GM21723 (cell line): Measurements from ENCODE around the gene TSEN54.

Source experiments
- ATAC-seq: cut with Tn5 transposase; IDR thresholded peaks from one replicate; pipeline ENCODE4 v1.9.1; 2021; ENCODE audit warnings: mild to moderate bottlenecking, moderate library complexity; ENCODE audit not compliant: unreplicated experiment

TSEN54 gene

DNA sequence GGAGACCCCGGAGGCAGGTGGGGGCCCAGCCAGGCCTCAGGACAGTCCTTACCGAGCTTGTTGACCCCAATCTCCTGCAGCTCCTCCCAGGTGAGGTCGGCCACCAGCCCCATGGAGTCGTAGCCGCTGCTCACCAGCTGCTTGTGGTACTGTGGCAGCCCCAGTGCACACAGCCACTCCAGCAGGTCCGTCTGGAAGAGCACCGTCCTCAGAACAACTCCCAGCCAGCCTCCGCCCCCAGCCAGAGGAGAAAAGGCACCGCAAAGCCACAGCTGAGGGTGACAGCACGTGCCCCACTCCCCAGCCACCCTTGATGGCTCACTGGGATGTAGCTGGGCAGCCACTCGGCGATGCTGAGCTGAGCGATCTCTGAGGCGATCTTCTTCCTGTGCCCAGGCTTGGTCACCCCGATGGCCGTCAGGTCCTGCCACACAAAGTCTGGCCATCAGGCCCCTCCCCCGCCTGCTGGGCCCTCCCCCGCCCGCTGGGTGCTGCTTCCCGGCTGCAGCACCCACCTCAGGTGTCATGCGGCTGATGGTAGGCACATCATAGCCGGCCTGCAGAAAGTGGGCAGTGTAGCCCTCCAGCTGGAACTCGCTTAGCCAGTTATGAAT, 12.9 kb upstream of the TSEN54 start:
- ATAC-seq = no peak

DNA sequence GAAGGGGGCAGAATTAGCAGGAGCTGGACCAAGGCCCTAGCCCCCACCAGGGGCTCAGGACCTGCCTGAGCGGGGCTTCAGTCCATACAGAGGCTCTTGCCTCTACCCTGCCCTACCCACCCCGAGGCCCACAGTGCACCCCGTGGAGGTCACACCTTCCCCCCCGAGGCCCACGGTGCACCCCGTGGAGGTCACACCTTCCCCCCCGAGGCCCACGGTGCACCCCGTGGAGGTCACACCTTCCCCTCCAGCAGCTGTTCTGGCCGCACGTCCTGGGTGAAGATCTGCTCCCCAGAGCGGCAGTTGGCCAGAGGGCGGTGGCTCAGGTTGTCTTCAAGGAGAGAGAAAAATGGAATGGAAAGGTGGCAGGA, 12.4 kb upstream of the TSEN54 start:
- no peak for ATAC-seq

DNA sequence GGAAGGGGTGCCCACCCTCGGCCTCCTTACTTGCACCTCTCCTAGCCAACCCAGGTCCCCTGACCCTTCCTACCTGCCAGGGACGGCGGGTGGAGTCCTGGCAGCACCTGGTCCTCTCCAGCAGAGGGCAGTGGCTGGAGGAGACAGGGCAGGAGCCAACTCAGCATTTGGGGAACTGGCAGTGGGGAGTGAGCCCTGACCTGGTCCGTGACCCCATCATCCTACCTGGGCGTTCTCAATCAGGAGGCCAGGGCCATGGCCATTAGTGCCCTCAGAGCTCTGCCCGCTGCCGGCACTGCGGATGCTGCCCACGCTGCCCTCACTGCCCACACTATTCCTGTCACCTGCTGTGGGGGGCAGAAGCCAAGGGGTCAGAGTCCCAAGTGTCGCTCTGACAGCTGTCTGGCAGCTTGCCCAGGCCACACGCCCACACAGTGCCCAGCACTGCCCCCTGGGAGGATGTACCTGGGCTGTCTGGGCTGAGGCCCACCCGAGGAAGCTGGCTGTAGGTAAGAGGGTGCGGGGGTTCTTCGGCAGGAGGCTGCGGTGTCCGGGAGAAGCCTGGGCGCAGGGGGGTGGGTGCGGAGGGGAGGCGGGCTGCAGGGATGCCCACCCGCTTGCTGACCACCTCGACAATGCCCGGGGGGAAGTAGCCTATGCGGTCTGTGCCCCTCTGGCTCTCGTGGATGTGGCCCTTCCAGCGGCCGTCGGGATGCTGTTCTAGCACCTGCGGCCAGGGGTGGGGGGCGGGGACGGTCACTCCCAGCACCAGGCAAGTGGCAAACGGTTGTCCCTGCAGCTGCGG, 11.8 kb upstream of the TSEN54 start:
- no peak for ATAC-seq

DNA sequence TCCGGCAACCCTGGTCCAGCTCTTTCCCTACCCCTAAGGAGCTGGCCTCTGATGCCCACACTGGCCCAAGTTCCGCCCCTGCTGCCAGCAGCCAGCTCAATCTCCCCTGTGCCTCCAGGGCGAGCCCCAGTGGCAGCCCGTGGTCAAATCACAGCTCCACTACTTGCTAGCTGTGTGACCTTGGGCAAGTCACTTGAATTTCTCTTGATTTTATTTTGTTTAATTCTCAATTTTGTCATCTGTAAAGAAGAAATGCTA, 11.2 kb upstream of the TSEN54 start:
- no peak for ATAC-seq

DNA sequence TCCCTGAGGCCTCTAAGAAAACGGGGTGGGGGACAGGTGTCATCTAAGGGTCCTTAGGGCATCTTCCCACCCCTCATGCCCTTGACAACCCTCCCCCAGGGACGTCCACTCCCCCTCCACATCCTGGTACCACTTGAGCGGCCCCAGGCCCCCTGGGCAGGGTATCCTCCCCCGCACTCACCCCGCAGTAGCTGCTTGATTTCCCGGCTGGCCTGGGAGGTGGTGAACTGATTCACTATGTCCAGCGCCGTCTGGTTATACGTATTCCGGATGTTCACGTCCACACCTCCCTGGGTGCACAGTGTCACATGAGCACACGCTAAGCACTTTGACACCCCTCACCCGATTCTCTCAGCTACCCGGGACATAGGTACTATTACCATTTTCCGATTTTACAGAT, 10.7 kb upstream of the TSEN54 start:
- ATAC-seq = no peak

DNA sequence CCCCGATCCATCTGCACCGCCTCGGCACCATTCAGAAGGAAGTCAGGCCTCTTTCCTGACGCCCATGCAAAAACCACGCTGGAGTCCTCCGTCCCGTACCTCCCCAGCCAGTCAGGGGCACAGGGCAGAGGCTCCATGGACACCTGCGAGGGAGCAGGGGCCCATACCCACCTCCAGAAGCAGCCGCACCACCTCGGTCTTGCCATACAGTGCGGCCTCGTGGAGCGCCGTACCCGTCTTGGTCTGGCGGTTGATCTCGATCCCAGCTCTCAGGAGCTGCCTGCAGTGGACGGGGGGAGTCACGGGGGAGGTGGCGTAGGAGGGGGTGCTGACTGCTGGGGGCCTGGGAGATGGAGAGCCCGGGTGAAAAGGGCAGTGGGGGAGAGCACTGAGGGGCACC, 10.2 kb upstream of the TSEN54 start:
- no peak for ATAC-seq

DNA sequence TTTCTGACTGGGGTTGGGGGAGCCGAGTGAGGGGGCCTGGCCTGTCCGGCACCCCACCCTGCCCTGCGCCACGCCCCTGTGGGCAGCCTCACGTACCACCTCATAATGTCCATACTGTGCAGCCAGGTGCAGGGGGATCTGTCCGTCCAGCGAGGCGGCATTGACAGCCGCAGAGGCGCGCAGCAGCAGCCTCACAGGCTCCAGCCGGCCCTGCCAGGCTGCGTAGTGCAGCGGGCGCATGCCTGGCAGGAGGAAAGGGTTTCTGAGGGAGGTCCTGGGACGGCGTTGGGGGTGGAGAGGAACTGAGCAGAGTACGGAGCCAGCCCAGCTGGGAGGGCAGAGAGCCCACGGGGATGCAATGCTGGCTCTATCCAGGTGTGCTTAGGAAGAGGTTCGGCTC, 9.4 kb upstream of the TSEN54 start:
- ATAC-seq = no peak

DNA sequence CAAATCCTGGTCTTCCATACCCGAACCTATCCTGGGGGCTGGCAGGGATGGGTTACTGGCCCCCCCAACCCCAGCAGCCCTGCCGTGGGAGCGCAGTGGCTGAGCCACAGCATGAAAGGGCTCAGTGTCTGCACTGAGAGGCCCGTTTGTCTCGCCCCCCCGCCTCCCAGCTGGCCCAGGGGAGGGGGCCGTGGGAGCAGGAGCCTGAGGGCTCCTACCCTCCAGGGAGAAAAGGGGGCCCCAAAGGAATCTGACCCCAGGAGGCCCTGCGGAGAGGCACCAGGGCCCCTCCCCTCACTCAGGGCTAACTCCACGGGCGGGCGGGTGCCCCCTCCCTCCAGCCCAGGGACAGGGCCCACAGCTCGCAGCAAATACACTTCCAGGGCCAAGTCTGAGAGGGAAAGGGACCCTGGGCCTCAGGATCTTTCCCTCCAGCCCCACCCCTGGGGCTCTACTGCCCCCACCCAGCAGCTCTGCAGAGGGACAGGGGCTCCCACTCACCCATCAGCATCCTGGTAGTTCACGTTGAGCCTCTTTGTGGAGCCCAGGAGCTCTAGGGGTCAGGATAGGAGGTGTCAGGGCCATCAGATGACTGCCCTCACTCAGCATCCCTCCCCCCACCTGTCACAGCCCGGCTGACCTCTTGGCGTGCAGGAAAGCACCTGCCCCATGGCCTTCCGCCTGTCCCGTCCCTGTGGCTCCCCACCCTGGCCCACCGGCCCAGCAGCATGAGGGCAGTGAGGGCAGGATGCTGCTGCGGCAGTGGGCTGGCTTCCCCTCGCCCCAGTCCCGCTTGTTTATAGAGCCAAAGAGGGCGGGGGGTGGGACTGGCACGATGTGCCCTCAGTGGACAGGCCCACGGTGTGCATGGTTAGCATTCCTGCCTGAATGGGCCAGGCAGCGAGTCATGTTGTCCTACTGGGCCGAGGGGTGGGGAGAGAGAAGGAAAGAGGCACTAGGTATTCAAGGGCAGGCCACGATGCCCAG, 8.3 kb upstream of the TSEN54 start:
- ATAC-seq = no peak

DNA sequence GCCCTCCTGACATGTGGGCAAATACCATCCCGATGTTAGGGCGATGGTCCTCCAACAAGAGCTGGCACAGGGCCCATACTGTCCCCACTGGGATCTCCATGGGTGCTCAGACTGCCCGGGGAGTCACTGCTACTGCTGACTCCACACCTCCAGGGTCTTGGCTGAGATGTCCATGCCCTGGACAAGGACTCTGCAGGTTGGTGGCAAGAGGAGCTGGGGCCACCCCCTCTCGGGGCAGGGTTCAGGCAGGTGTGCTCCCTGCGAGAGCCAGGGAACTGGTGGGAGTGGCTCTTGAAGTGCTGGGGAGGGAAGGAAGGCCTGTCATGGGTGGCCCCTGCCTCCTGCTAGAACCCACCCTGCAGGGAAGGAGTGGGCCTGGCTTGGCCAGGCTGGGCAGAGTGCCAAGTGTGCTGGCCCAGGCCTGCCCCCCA, 7.4 kb upstream of the TSEN54 start:
- ATAC-seq = no peak

DNA sequence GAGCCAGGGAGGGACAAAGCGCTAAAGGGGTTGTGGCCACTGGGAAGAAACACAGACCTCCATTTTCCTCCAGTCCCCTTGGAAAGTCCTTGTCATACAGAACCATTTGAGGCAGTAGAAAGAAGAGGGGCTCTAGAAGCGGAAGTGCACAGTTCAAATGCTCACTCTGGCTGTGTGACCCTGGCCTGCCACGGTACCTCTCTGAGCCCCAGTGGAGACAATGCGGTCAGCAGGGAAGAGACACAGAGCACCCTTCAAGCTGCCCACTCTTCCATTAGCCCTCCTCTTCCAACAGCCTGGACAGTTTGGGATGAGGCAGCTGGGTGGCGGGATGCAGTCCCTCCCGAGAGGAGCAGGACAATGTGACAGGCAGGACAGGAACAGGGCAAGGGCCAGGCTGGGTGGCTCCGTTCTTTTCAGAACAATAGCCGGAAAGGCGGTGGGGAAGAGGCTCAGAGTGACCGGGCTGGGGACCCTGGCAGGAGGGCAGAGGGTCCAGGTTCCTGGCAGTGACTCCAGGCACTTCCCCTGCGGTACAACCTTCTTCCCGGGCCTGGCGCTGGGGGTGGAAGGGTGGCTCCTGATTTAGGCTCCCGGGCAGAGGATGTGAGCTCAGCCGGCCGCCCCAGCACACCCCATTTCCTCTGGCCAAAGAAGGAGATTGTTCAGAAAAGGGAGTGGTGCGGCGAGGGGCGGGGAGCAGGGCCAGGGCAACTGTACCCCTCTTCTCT, 6.6 kb upstream of the TSEN54 start:
- no peak for ATAC-seq

DNA sequence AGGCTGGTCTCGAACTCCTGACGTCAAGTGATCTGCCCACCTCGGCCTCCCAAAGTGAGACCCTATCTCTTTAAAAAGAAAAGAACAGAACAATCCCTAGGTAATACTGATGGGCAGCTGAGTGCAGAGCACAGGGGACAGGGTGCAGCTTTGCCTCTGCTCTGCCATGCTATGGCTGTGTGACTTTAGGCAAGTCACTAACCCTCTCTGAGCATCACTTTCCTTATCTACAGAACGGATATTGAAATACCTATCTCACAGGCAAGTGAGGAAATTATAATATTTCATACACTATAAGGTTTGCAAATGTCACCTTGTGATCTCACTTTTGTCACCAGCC, 5.1 kb upstream of the TSEN54 start:
- no peak for ATAC-seq

DNA sequence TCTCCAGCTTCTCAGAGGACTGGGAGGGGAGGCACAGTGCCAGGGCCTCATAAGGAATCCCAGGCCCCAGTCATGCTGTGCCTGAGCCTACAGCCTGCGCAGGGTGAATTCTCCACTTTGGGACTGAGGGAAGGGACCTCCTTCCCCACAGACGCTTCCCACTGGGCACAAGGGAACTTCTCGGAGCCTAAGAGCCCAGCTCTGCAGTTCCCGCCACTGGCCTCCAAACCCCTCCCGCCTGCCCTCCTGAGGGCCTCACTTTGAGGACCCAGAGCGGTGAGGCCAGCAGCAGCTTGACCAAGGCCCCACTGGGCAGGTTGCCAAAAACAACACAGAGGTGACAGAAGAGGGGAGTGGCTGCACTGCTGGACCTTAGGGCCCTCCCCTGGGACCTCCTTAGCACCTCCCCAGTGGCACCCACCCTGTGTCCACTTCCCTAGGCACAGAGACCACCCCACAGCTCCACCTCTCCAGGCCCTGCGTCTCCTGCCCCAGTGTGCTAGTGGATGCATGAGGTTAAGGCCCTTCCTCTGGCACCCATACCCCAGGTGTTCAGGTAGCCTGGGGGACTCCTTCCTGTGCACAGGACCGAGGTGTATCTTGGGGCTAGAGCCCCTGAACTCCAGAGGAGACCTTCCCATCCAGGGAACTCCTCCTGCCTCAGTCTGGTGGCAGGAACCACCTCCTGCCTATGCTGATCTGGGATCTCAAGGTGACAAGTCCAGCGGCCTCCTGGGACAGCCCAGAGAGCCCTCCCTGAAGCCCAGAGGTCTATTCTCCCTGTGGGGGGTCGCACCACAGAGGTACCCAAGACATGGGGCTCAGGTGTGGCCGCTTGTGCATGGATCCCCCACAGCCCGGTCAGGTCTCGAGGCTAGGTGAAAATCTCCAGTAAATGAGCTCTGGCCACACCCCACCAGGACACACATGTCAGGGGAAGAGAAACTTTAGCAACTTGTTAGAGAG, 4.4 kb upstream of the TSEN54 start:
- ATAC-seq = no peak

DNA sequence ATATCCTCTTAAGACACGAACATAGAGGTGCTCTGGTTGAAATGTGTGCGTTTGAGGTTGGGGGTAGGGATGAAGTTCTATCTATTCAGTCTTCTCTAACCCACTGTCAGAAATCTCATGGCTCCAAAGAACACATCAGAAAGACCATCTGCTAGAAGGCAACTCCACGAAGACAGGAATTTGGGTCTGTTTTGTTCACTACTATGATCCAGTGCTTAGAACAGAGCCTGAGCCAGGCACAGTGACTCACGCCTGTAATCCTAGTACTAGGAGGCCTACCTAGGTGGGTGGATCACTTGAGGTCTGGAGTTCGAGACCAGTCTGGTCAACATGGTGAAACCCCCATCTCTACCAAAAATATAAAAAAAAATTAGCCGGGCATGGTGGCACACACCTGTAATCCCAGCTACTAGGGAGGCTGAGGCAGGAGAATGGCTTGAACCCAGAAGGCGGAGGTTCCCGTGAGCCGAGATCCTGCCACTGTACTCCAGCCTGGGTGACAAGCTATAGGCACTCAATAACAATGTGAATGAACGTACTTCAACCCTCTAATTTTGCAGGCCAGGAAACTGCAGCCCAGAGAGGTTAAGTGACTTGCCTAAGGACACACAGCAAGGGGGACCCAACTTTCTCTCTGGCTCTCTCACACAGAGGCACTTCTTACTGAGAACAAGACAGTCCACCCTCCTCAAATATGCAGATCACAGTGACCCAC, 3.2 kb upstream of the TSEN54 start:
- ATAC-seq = no peak

DNA sequence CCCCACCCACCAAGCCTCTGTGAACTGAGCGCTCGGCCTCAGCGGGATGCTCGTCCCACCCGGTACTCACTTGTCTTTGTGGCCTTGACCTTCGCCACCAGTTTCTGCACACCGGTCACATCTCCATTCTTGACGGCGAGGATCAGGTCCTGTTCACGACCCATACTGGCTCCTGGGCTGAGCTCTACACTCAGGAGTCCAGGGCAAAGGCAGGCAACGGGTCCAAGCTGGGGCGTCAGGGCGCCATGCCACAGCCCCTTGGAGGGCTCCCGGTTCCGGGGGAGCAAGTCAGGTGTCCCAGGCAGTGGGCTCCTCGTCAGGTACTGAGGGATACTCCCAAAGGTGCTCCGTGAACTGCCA, 2.7 kb upstream of the TSEN54 start:
- no peak for ATAC-seq

DNA sequence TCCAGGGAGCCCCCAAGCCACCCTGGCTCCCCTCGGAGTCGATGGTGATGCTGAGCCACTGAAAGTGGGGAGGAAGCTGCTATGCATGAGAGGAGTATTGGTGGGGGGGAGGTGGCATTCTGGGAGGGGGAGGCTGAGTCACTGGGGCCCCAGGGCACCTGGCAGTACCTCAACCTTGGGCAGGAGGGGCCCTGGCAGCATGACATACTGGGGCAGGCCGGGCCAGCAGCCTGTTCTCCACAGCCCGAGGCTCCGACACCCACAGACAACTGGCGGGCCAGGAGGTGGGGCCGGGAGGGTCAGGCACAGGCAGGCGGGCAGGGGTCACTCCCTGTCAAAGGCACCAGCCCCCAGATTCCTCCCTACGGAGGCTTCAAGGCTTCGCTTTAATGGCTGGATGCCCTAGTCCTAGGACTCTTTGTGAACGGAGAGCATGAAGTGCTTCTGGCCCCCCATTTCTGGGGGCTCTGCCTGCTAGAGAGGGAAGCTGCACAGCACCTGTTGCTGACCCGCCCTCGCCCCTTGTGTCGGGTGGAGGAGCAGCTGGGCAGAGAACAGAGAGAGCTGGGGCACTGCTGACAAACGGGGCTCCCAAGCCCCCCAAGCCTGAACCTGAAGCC, 1.9 kb upstream of the TSEN54 start:
- no peak for ATAC-seq

DNA sequence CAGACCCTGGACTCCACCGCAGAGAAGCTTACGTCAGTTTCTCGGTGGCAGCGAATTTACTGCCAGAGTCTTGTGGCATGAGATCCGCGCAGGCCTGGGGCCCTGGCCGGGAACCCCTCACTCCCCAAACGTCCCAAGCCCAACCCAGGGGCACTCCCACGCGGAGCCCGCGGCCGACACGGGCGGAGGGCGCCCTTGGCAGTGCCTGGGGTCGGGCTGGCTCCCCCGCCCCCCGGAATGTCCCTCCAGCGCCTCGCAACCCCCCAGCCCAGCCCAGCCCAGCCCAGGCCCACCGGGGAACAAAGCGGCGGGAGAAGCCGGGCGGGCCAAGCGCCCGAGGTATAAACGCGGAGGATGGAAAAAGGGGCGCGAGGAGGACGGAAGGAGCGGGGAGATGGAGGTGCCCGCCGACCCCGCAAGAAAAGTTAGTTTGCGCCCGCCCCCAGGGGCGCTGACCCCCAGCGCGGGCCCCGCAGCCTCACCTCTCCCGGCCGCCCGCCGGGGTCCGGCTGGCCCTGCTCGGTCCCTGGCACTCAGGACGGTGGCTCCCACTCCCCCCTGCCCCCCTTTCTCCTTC, 1.3 kb upstream of the TSEN54 start:
- no peak for ATAC-seq

DNA sequence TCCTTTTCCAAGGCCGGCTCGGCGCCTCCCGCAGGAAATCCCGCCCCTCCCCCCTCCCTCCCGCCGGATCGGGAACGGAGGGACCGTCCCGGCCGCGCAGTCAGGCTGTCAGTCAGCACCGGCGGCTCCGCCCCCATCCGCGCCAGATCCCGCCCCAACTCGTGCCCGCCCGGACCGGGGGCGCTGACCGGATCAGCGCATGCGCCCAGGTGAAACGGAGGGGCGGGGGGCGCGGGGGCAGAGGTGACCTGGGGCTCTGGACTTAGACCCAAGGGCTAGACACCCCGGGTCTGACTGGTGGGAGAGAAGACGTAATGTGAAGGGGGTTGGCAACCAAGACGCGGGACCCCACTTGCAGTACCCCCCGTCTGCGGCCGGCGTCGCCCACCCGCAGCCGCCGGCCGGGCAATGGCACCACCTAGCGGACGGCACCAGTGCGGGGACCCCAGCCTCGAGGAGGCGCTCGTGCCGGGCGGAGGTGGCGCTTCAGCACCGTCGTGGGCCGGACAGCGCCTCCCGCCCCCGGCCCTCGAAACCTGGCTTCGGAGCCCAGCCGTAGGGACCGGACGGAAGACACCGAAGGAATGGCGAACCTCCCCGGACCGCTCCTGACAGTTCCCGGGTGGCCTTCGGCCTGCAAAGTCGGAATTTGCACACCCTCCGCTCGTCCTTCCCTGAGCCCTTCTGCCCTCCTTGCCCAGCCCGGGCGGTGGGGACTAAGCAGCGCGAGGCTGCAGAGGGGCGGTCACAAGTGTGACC, 653 bp upstream of the TSEN54 start, which contains the start of gene CASKIN2:
TSS of gene CASKIN2 (minus strand) at position 42 of the 759 bp plus-strand sequence. CDS start 1,733 bp downstream, outside the sequence.
- peak; percentile 36 for ATAC-seq
